Activated naive CD8-positive, alpha-beta T cell treated with anti-CD3 and anti-CD28 coated beads for 36 hours (primary cell): ENCODE results near the gene PHACTR2. TPM values are rescaled to one million over a fixed set of nuclear protein-coding genes. Genes with fewer than 3 reads are reported as not detected.
"Not testable (repeated sequence)": the region's sequence is repeated elsewhere in the genome, so short reads cannot be mapped to it uniquely, and the experiment has no call there.

Experiments
- DNase-seq: peaks from one replicate; pipeline ENCODE4 v3.0.0; 2021
- H3K27ac Mint-ChIP-seq: one replicate; pipeline ENCODE4 v1.8.0; 2022; ENCODE audit warnings: mild to moderate bottlenecking, moderate library complexity, mixed read lengths
- H3K27me3 Mint-ChIP-seq: one replicate; pipeline ENCODE4 v1.8.0; 2022; ENCODE audit warnings: mild to moderate bottlenecking, mixed read lengths
- H3K36me3 Mint-ChIP-seq: one replicate; pipeline ENCODE4 v1.8.0; 2021; ENCODE audit warnings: mild to moderate bottlenecking, mixed read lengths
- H3K4me1 Mint-ChIP-seq: one replicate; pipeline ENCODE4 v1.8.0; 2021; ENCODE audit warnings: mixed read lengths
- H3K4me3 Mint-ChIP-seq: one replicate; pipeline ENCODE4 v1.8.0; 2022; ENCODE audit warnings: mild to moderate bottlenecking, moderate library complexity, mixed read lengths
- H3K9me3 Mint-ChIP-seq: one replicate; pipeline ENCODE4 v1.8.0; 2022; ENCODE audit warnings: mixed read lengths
- total RNA-seq, 2 experiments: library from RNA; stranded (reverse); gene quantifications; one replicate each; pipeline ENCODE4 v1.2.3, GENCODE V29; 2021

PHACTR2 gene
- total RNA-seq, 2 experiments from 2014 or later, result 18.8 to 22.1 TPM

DNA sequence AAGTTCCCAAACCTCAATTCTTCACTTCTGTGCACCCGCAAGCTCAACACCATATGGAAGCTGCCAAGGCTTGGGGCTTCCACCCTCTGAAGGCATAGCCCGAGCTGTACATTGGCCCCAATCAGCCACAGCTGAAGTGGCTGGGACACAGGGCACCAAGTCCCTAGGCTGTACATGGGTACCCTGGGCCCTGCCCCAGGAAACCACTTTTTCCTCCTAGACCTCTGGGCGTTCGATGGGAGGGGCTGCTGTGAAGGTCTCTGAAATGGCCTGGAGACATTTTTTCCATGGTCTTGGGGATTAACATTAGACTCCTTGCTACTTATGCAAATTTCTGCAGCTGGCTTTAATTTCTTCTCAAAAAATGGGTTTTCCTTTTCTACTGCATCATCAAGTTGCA is 195.8 kb downstream of the PHACTR2 start:
- H3K36me3 Mint-ChIP-seq, H3K4me1 Mint-ChIP-seq, H3K27ac Mint-ChIP-seq, H3K27me3 Mint-ChIP-seq, H3K4me3 Mint-ChIP-seq, DNase-seq: not testable (repeated sequence)
- H3K9me3 Mint-ChIP-seq, result peaks cover 14% of the 10 kb centered on the region

DNA sequence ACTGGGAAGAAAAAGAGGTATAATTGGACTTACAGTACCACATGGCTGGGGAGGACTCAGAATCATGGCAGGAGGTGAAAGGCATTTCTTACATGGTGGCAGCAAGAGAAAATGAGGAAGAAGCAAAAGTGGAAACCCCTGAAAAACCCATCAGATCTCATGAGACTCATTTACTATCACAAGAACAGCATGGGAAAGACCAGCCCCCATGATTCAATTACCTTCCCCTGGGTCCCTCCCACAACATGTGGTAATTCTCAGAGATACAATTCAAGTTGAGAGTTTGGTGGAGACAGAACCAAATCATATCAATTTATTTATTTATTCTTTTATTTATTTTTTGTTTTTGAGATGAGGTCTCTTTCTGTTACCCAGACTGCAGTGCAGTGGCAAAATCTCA is 196.7 kb downstream of the PHACTR2 start:
- peaks cover 14% of the 10 kb centered on the region for H3K9me3 Mint-ChIP-seq
- not testable (repeated sequence) for H3K4me1 Mint-ChIP-seq, H3K27ac Mint-ChIP-seq, DNase-seq, H3K36me3 Mint-ChIP-seq, H3K4me3 Mint-ChIP-seq, H3K27me3 Mint-ChIP-seq

DNA sequence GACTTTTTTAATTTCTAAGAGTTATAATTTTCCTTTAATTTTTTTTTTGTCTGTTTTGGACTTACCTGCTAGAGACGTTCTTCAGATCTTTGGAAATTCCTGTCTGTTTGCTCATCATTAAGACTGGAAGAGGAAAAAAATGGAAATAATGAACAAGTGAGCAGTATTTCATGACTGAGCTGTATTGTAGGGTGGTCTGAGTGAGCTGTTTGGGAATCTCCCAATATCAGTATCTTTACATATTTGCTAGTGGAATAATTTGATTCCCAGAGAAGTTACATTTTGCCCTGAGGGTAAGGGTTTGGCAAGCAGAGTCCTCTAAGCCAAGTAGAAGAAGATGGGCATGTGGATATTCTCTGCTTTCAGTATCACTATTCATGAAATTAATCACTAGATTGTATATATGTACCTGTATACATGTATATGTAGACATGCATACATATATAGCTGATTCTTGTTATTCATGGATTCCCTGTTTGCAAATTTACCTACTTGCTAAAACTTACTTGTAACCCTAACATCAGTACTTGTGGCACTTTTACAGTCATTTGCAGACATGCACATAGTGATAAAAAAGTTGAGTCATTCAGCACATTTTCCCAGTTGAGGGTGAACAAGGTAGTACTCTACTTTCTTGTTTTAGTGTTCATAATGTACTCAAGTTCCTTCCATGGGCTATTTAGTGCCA is 200.0 kb downstream of the PHACTR2 start:
- no peaks in the 10 kb centered on the region for H3K27me3 Mint-ChIP-seq
- no peak overlapping the region for H3K4me3 Mint-ChIP-seq
- H3K4me1 Mint-ChIP-seq, result peaks cover under 1% of the 10 kb centered on the region
- DNase-seq, result no peak
- no peaks in the 10 kb centered on the region for H3K36me3 Mint-ChIP-seq
- no peak overlapping the region for H3K27ac Mint-ChIP-seq
- peaks cover 14% of the 10 kb centered on the region for H3K9me3 Mint-ChIP-seq

DNA sequence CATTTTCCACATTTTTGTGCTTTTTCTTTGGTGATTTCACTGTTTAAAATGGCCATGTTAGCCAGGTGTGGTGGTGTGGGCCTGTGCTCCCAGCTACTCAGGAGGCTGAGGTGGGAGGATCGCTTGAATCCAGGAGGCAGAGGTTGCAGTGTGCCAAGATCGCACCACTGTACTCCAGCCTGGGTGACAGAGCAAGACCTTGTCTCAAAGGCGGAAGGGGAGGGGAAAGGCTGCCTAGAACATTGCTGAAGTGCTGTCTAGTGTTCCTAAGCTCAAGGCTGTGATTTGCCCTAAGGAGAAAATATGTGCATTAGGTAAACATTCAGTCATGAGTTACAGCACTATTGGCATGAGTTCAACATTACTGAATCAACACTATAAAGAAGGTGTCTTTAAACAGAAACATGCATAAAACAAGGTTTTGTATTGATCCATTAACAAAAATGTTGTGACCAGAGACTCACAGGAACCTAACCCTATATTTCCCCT is 200.6 kb downstream of the PHACTR2 start:
- H3K4me1 Mint-ChIP-seq, result no peaks in the 10 kb centered on the region
- H3K36me3 Mint-ChIP-seq, result no peaks in the 10 kb centered on the region
- no peaks in the 10 kb centered on the region for H3K27me3 Mint-ChIP-seq
- H3K9me3 Mint-ChIP-seq, result peaks cover 14% of the 10 kb centered on the region
- H3K4me3 Mint-ChIP-seq, result no peak overlapping the region
- DNase-seq, result no peak
- H3K27ac Mint-ChIP-seq, result no peak overlapping the region

DNA sequence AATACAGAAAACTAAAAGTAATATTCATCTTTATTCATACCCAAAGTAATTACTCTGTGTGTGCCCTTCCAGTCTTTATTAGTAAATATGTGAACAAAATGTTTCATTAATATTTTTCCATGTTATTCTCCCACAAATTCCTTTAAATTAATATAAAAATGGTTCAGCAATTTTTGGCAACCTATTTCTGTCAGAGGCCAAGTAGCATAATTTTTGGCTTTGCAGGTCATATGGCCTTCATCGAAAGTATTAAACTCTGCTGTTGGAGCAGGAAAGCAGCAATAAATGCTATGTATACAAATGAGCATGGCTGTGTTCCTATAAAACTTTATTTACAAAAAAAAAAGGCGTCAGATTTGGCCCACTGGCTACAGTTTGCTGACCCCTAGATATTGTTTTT is 202.6 kb downstream of the PHACTR2 start:
- Mint-ChIP-seq H3K36me3 (no peaks in the 10 kb centered on the region), H3K9me3 (peaks cover 8% of the 10 kb centered on the region), H3K27me3 (no peaks in the 10 kb centered on the region), H3K27ac (no peak overlapping the region), H3K4me1 (no peaks in the 10 kb centered on the region), H3K4me3 (no peak overlapping the region)
- DNase-seq, result no peak

Other genes with a start within 250 kb of the PHACTR2 start
- gene ADAT2, start 227.3 kb upstream of the PHACTR2 start, total RNA-seq, result 10 to 100 TPM; 29.6 to 31.6 TPM
- gene PEX3, start 227.2 kb upstream of the PHACTR2 start, total RNA-seq, result 10 to 100 TPM; 29.3 to 31.3 TPM
- 1 to 10 TPM; 8.4 to 9.1 TPM for gene FUCA2, start 166.2 kb upstream of the PHACTR2 start, total RNA-seq
- 10 to 100 TPM; 63.6 to 65.1 TPM for gene LTV1, start 165.4 kb downstream of the PHACTR2 start, total RNA-seq
- not detected for gene ZC2HC1B, start 186.5 kb downstream of the PHACTR2 start, total RNA-seq